Spleen (tissue), 11 donors: ENCODE results near the gene TMEM120B. TPM values are rescaled to one million over a fixed set of nuclear protein-coding genes. Genes with fewer than 3 reads are reported as not detected.
A peak's percentile ranks its signal among the peaks of the same experiment; 100 is the strongest.

ENCODE experiments used
- DNase-seq: peaks from one replicate; pipeline ENCODE4 v3.0.0-alpha.2; 2020
- H3K27ac ChIP-seq, 8 donors: fragments of 200-600 bp; sonication (generic) in 7 of 8; 1 replicate in 4 of 8; 2 replicates in 4 of 8; pipeline versions ENCODE4 v1.5.0 to v1.8.0; 2016 to 2021; ENCODE audit warnings: inconsistent platforms in 4 of 8, mild to moderate bottlenecking in 4 of 8, moderate library complexity in 1 of 8
- H3K27me3 ChIP-seq, 7 donors: fragments of 200-600 bp; sonication (generic) in 6 of 7; replicated peaks in 1 of 7; 1 replicate in 4 of 7; 2 replicates in 3 of 7; pipeline versions ENCODE4 v1.5.0 to v1.8.0; 2016 to 2021; ENCODE audit warnings: inconsistent platforms in 3 of 7, mild to moderate bottlenecking in 1 of 7
- H3K36me3 ChIP-seq, 6 donors: fragments of 200-600 bp; sonication (generic) in 5 of 6; 1 replicate in 4 of 6; 2 replicates in 2 of 6; pipeline versions ENCODE4 v1.5.0 to v1.8.0; 2016 to 2021; ENCODE audit warnings: inconsistent platforms in 2 of 6
- H3K4me1 ChIP-seq, 6 donors: fragments of 200-600 bp; sonication (generic) in 5 of 6; 1 replicate in 3 of 6; 2 replicates in 3 of 6; pipeline versions ENCODE4 v1.5.0 to v1.8.0; 2016 to 2021; ENCODE audit warnings: inconsistent platforms in 3 of 6
- H3K4me3 ChIP-seq, 8 donors: fragments of 200-600 bp; sonication (generic) in 7 of 8; 1 replicate in 4 of 8; 2 replicates in 4 of 8; pipeline versions ENCODE4 v1.5.0 to v1.8.0; 2016 to 2021; ENCODE audit warnings: inconsistent platforms in 4 of 8, mild to moderate bottlenecking in 4 of 8, moderate library complexity in 2 of 8
- H3K9me3 ChIP-seq, 8 donors: fragments of 200-600 bp; sonication (generic) in 7 of 8; 1 replicate in 4 of 8; 2 replicates in 4 of 8; pipeline versions ENCODE4 v1.5.0 to v1.8.0; 2016 to 2021; ENCODE audit warnings: inconsistent platforms in 4 of 8
- POLR2A ChIP-seq, 3 donors: fragments of 450-650 bp; IDR thresholded peaks; one replicate each; pipeline ENCODE4 v1.5.1; 2017; ENCODE audit warnings: antibody characterized with exemption in 3 of 3, mild to moderate bottlenecking in 1 of 3
- POLR2AphosphoS5 ChIP-seq, 3 donors: sonication (generic); formaldehyde crosslinking; IDR thresholded peaks; one replicate each; pipeline ENCODE4 v1.5.1; 2017; ENCODE audit warnings: antibody characterized with exemption in 3 of 3
- WGBS, 5 donors: extraction: QIAGEN DNeasy Blood & Tissue Kit in 3 of 5; methylation state at CpG; one replicate each; pipeline versions ENCODE4 v1.1.5 to v1.1.7; 2013 to 2018; 5-methylcytosine and 5-hydroxymethylcytosine counted together
- intact Hi-C: fragments of 100-400 bp; cut with DNase I; formaldehyde crosslinking; loops from one replicate; pipeline ENCODE4 v1.15.0; 2023; ENCODE audit warnings: low total_unique reads
- polyA plus RNA-seq, 3 donors: library from polyadenylated mRNA; stranded (reverse); fragments of 200-250 nt; gene quantifications; one replicate each; pipeline ENCODE4 v1.2.1, GENCODE V29; 2013
- total RNA-seq, 7 donors: library from RNA; depleted of rRNA in 3 of 7; stranded (reverse); fragments of >200 nt in 3 of 7; fragmentation: NEBNext Ultra II Directional in 4 of 7; extraction: Animal tissue kit (Norgen Biotek cat#: 25700) in 4 of 7; gene quantifications; one replicate each; pipeline versions ENCODE4 v1.1.0 to v1.2.1, GENCODE V29; 2016 to 2021
- TF ChIP-seq, protein P1 (sequence below), 11 experiments: fragments of 200-600 bp in 7 of 11; fragments of 450-650 bp in 4 of 11; sonication (generic) in 4 of 11; IDR thresholded peaks in 8 of 11; conservative IDR thresholded peaks in 3 of 11; 1 replicate in 7 of 11; 2 replicates in 4 of 11; pipeline versions ENCODE4 v1.4.0 to v1.8.0; 2016 to 2021; ENCODE audit warnings: antibody characterized with exemption in 11 of 11, inconsistent platforms in 4 of 11, mild to moderate bottlenecking in 1 of 11
- donor health status: healthy with polysubstance abuse.
- donor health status: DM: no; HTN: no; CAD: no; lungs with moderate emphysema.
- donor health status: DM: no; HTN: no; CAD: no.
- donor health status: Bipolar disorder and iron deficiency.
- donor health status: healthy.
- donor health status: DM: no; HTN: no; CAD: no.
- donor health status: DM: yes; HTN: yes; CAD: no.

The TMEM120B gene
- total and polyA plus RNA-seq, 10 donors: 2.9 to 8.9 (median 5.8) TPM

DNA sequence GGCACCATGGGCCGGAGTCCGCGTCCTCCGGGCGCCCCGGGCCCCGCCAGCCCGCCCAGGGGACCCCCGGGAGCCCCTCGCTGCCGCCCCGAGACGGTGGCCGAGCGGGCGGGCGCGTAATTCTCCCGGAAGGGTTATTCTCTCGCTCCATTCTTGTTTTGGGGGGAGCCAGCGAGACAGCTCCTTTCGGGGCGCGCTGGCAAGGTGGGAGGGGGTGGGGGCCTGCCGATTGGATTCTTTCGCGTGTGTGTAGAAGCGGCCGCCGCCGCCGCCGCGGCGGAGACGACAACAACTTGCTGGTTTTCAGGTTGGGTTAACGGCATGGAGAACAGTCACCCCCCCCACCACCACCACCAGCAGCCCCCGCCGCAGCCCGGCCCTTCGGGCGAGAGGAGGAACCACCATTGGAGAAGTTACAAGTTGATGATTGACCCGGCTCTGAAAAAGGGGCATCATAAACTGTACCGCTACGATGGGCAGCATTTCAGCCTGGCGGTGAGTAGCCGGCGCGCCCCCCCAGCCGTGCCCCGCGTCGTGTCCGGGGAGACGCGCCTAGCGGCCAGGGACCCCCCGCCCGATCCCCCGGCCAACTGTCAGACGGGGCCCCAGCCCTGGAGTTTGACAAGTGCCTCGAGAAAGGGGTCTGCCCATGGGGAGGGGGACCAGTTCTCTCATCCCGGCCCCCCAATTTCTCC, 92.0 kb downstream of the TMEM120B start:
- peaks cover 22 to 71% (median 40%) of the 10 kb centered on the region in 6 donors for H3K4me1 ChIP-seq
- DNase-seq: peak; percentile 91
- H3K4me3 ChIP-seq: peak overlapping the region; percentile 62 to 92 (median 68)
- peaks cover 0 to 38% (median 16%) of the 10 kb centered on the region in 6 donors for H3K36me3 ChIP-seq
- WGBS, 5 donors: 0 to 1% (median 1%) methylated on average over 23 to 63 of the region's 63 CpGs
- H3K27me3 ChIP-seq: no peaks in the 10 kb centered on the region
- TF ChIP-seq POLR2A (IDR thresholded peaks at IDR 0.05): no peak
- peak in 2 of 3 donors; percentile 46 to 57 for TF ChIP-seq POLR2AphosphoS5 (IDR thresholded peaks at IDR 0.05)
- H3K9me3 ChIP-seq: no peaks in the 10 kb centered on the region
- intact Hi-C loops: no loop called here
- H3K27ac ChIP-seq: peak overlapping the region; percentile 70 to 100 (median 100)

DNA sequence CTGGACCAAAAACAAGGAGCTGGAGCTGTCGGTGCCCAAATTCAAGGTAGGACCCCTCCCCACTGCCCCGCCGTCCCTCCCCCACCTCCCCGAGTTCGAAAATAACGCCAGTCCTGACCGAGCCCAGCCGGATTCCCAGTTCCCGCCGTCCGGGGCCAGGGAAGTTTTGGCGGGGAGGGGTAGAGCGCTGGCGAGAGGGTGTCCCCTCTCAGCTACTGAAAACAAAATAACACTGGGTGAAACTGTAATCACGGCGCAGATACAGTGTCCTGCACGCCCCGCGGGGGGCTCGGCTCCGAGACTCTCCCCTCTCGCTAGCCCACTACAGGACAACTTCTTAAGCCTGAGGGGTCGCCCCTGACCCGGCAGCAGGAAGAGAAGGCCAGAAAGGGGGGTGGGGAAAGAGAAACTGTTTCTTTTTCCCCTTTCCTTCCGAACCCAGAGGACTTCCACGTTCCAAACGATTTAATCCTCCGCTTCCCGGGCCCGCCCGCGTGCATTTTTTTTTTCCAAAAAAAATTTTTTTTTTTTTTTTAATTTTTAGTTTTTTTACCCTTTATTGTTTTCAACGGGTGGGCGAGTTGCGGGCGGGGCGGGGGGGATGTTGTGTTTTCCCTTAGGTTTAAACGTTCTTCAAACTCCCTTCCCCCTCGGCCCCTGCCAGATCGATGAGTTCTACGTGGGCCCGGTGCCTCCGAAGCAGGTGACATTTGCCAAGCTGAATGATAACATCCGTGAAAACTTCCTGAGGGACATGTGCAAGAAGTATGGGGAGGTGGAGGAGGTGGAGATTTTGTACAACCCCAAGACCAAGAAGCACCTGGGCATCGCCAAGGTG, 92.8 kb downstream of the TMEM120B start:
- Histone ChIP-seq H3K36me3 (peaks cover 0 to 47% (median 24%) of the 10 kb centered on the region in 6 donors), H3K27me3 (no peaks in the 10 kb centered on the region), H3K4me1 (peaks cover 22 to 74% (median 42%) of the 10 kb centered on the region in 6 donors), H3K27ac (peak overlapping the region; percentile 70 to 100 (median 100)), H3K9me3 (no peaks in the 10 kb centered on the region), H3K4me3 (peak overlapping the region; percentile 62 to 92 (median 68))
- TF ChIP-seq, protein P1, sequence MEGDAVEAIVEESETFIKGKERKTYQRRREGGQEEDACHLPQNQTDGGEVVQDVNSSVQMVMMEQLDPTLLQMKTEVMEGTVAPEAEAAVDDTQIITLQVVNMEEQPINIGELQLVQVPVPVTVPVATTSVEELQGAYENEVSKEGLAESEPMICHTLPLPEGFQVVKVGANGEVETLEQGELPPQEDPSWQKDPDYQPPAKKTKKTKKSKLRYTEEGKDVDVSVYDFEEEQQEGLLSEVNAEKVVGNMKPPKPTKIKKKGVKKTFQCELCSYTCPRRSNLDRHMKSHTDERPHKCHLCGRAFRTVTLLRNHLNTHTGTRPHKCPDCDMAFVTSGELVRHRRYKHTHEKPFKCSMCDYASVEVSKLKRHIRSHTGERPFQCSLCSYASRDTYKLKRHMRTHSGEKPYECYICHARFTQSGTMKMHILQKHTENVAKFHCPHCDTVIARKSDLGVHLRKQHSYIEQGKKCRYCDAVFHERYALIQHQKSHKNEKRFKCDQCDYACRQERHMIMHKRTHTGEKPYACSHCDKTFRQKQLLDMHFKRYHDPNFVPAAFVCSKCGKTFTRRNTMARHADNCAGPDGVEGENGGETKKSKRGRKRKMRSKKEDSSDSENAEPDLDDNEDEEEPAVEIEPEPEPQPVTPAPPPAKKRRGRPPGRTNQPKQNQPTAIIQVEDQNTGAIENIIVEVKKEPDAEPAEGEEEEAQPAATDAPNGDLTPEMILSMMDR (IDR thresholded peaks at IDR 0.05 in 8 of 11, conservative IDR thresholded peaks at IDR 0.05 in 3 of 11): no peak
- no peak for TF ChIP-seq POLR2A (IDR thresholded peaks at IDR 0.05)
- TF ChIP-seq POLR2AphosphoS5 (IDR thresholded peaks at IDR 0.05): no peak
- intact Hi-C loops: no loop called here
- DNase-seq: peak; percentile 83
- 1 to 4% (median 2%) methylated on average over 44 to 45 of the region's 45 CpGs for WGBS, 5 donors

DNA sequence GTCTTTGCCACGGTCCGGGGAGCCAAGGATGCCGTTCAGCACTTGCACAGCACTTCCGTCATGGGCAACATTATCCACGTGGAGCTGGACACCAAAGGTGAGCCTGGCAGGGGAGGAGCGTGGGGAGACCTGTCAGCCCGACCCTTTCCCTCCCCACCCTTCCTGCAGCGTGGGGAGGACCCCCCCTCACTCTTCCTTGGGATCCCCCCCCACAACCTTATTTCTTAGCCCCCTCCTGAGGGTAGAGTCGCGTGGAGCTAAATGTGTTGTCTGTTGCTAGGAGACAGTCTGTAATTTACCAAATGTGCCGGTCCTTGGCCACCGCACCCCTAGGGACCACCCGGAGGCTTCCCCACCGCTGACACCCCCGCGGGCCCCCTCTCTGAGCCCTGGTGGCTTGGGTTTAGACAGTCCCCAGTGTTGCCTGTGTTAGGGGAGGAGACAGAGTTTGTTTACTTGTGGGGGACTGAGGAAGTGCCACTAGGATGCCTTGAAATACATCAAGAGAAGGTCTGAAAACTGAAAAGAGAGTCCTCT, 93.5 kb downstream of the TMEM120B start:
- intact Hi-C loops: no loop called here
- WGBS, 5 donors: 2 to 7% (median 4%) methylated on average over 16 of the region's 16 CpGs
- Histone ChIP-seq H3K9me3 (no peaks in the 10 kb centered on the region), H3K4me3 (peak overlapping the region; percentile 62 to 92 (median 68)), H3K27me3 (no peaks in the 10 kb centered on the region), H3K4me1 (peaks cover 26 to 81% (median 49%) of the 10 kb centered on the region in 6 donors), H3K36me3 (peaks cover 0 to 54% (median 30%) of the 10 kb centered on the region in 6 donors), H3K27ac (peak overlapping the region; percentile 53 to 100 (median 100))
- DNase-seq: peak; percentile 86
- peak in 1 of 3 donors; percentile 23 for TF ChIP-seq POLR2AphosphoS5 (IDR thresholded peaks at IDR 0.05)
- TF ChIP-seq, protein P1 (IDR thresholded peaks at IDR 0.05 in 8 of 11, conservative IDR thresholded peaks at IDR 0.05 in 3 of 11): no peak
- no peak for TF ChIP-seq POLR2A (IDR thresholded peaks at IDR 0.05)

DNA sequence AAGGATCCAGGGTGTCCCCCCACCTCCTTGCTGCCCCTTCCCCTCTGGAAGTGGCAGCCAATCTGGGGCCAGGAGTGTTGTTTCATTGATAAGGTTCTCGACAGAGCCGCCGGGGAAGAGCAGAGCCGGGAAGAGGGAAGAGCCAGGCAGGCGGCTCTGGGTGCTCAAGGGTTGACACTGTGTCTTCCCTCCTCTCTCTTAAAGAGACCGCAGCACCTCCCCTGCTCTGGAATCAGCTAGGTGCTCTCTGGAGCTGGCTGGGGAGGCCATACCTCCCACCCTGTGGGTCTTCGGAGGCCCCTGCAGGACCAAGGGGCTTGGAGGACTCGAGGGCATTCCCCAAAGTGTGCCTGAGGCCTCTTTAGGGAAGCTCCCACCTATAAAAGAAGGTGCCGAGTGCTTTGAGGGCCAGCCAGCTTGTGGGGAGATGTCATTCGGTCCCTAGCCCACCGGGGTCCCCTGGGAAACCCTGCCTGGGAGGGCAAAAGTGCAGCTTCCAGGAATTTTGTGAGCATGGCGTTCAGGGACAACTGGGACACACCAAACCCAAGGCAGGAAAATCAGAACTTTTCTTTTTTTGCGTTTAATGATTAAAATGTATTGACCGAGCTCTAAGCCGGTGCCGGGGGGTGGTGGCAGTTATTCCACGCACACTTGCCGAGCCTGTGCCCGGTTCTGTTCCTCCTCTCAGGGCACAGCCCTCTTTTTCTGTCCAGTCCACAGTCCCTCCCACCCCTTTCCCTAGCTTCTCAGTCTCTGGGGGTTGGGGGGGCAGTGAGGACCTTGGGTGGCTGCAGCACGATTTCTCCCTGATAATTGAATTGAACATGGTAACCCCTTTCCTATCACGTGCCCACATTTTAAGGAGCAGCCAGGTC, 94.2 kb downstream of the TMEM120B start:
- peaks cover 0 to 61% (median 30%) of the 10 kb centered on the region in 6 donors for H3K36me3 ChIP-seq
- peak overlapping the region; percentile 62 to 92 (median 68) for H3K4me3 ChIP-seq
- no peaks in the 10 kb centered on the region for H3K27me3 ChIP-seq
- peak; percentile 81 for DNase-seq
- no peaks in the 10 kb centered on the region for H3K9me3 ChIP-seq
- intact Hi-C loops: no loop called here
- TF ChIP-seq POLR2AphosphoS5 (IDR thresholded peaks at IDR 0.05): peak in 1 of 3 donors; percentile 24
- no peak for TF ChIP-seq POLR2A (IDR thresholded peaks at IDR 0.05)
- peak overlapping the region; percentile 53 to 100 (median 100) for H3K27ac ChIP-seq
- peaks cover 33 to 82% (median 56%) of the 10 kb centered on the region in 6 donors for H3K4me1 ChIP-seq
- WGBS, 5 donors: 47 to 71% (median 53%) methylated on average over 19 to 21 of the region's 21 CpGs
